Measurements from ENCODE around the gene EPGN.

GRCh38 chr4:74266081-74266480 lies 42.2 kb upstream of the EPGN start:
- no peak for TF ChIP-seq CTCF (tag by site-specific recombination; IDR thresholded peaks at IDR 0.05)
- TF ChIP-seq ZBTB44 (tag by site-specific recombination; IDR thresholded peaks at IDR 0.05), result no peak
- TF ChIP-seq ZNF580 (tag by site-specific recombination; IDR thresholded peaks at IDR 0.05), result no peak
- TF ChIP-seq ZBTB17 (tag by site-specific recombination; IDR thresholded peaks at IDR 0.05), result no peak
- no peak for TF ChIP-seq ATF2 (tag by site-specific recombination; IDR thresholded peaks at IDR 0.05; ENCODE audit: low read depth)
- TF ChIP-seq SP3 (tag by site-specific recombination; IDR thresholded peaks at IDR 0.05), result no peak
- no peak for TF ChIP-seq HOXA7 (CRISPR knock-in tag; IDR thresholded peaks at IDR 0.05; ENCODE audit: borderline replicate concordance)
- no peak for TF ChIP-seq ZNF155 (tag by site-specific recombination; IDR thresholded peaks at IDR 0.05)
- no peak for TF ChIP-seq ZNF639 (tag by site-specific recombination; IDR thresholded peaks at IDR 0.05)
- TF ChIP-seq ZNF514 (tag by site-specific recombination; IDR thresholded peaks at IDR 0.05), result no peak
- TF ChIP-seq ZNF843 (tag by site-specific recombination; IDR thresholded peaks at IDR 0.05), result no peak
- no peak for TF ChIP-seq BCL11A (tag by site-specific recombination; IDR thresholded peaks at IDR 0.05; ENCODE audit: low read depth)
- TF ChIP-seq KLF10 (tag by site-specific recombination; IDR thresholded peaks at IDR 0.05), result no peak

All from HEK293 (cell line).